Measurements from ENCODE around the gene TRAPPC5.
A peak's percentile ranks its signal among the peaks of the same experiment; 100 is the strongest.

GRCh38 chr19:7680606-7681339 is at the start of gene TRAPPC5:
- TF ChIP-seq FOXM1 (IDR thresholded peaks at IDR 0.05; ENCODE audit: borderline replicate concordance) (no peak), BHLHE40 (IDR thresholded peaks at IDR 0.05; ENCODE audit: borderline replicate concordance) (no peak), ELF4 (IDR thresholded peaks at IDR 0.05) (no peak), HDGF (IDR thresholded peaks at IDR 0.05; ENCODE audit: borderline replicate concordance) (no peak), ZNF384 (IDR thresholded peaks at IDR 0.05) (no peak), SP1 (IDR thresholded peaks at IDR 0.05) (no peak), FOXK2 (IDR thresholded peaks at IDR 0.05) (no peak), LEF1 (IDR thresholded peaks at IDR 0.05; ENCODE audit: borderline replicate concordance) (no peak), L3MBTL2 (conservative IDR thresholded peaks at IDR 0.05) (no peak), ARNT (IDR thresholded peaks at IDR 0.05) (0 out of 2 replicates have a peak, but pooled peaks have one; percentile 43)

Data from HEK293T (cell line).